Adrenal gland (tissue), 5 donors: ENCODE measurements around the gene AMIGO2.

Experiments used
- CTCF ChIP-seq, 6 experiments: fragments of 450-650 bp in 4 of 6; fragments of 200-600 bp in 2 of 6; sonication (generic) in 1 of 6; IDR thresholded peaks; 1 replicate in 5 of 6; 2 replicates in 1 of 6; pipeline versions ENCODE4 v1.5.1 to v1.8.0; 2016 to 2021; ENCODE audit warnings: antibody characterized with exemption in 6 of 6, mild to moderate bottlenecking in 2 of 6, moderate library complexity in 1 of 6
- POLR2A ChIP-seq, 2 donors: fragments of 450-650 bp; IDR thresholded peaks; one replicate each; pipeline ENCODE4 v1.6.1; 2017; ENCODE audit warnings: antibody characterized with exemption in 2 of 2, mild to moderate bottlenecking in 2 of 2, moderate library complexity in 1 of 2
- donor health status: DM: no; HTN: no; CAD: no.

- no peak for TF ChIP-seq CTCF (IDR thresholded peaks at IDR 0.05)
- no peak for TF ChIP-seq POLR2A (IDR thresholded peaks at IDR 0.05)
Measured at GRCh38 chr12:47097276-47097896, 17.6 kb upstream of the AMIGO2 start.
